HG03175 (cell line): ENCODE results near the gene GDPD3.

ENCODE experiments used
- ATAC-seq: cut with Tn5 transposase; IDR thresholded peaks from one replicate; pipeline ENCODE4 v1.9.1; 2021; ENCODE audit warnings: mild to moderate bottlenecking, moderate library complexity; ENCODE audit not compliant: unreplicated experiment

Gene GDPD3

GRCh38 chr16:30096105-30096861 lies 17.1 kb downstream of the GDPD3 start, which contains the start of gene YPEL3:
YPEL3 (minus strand) TSS chr16:30096213; CDS start chr16:30095482, 731 bp downstream.
- peak; percentile 54 for ATAC-seq

GRCh38 chr16:30095166-30096078 lies 17.9 kb downstream of the GDPD3 start:
- ATAC-seq = no peak

GRCh38 chr16:30094541-30095165 lies 18.7 kb downstream of the GDPD3 start:
- ATAC-seq = no peak

- peak; percentile 45 for ATAC-seq
Observed at GRCh38 chr16:30092373-30093010, 20.8 kb downstream of the GDPD3 start.

GRCh38 chr16:30091474-30092372 lies 21.6 kb downstream of the GDPD3 start, which contains the start of gene TBX6:
TBX6 (minus strand) TSS chr16:30091924; CDS start chr16:30091193, 731 bp downstream.
- ATAC-seq = peak; percentile 63

GRCh38 chr16:30090610-30091331 lies 22.6 kb downstream of the GDPD3 start:
- ATAC-seq = no peak

- ATAC-seq = no peak
Observed at GRCh38 chr16:30088832-30089624, 24.3 kb downstream of the GDPD3 start.

GRCh38 chr16:30088237-30088831 lies 25.0 kb downstream of the GDPD3 start:
- no peak for ATAC-seq

- ATAC-seq = no peak
Observed at GRCh38 chr16:30087181-30087898, 26.0 kb downstream of the GDPD3 start.

- no peak for ATAC-seq
Observed at GRCh38 chr16:30086291-30087140, 26.8 kb downstream of the GDPD3 start.

GRCh38 chr16:30085820-30086219 lies 27.5 kb downstream of the GDPD3 start:
- ATAC-seq = no peak

GRCh38 chr16:30085247-30085646 lies 28.1 kb downstream of the GDPD3 start:
- ATAC-seq = no peak

- no peak for ATAC-seq
Observed at GRCh38 chr16:30084816-30085159, 28.5 kb downstream of the GDPD3 start.

- no peak for ATAC-seq
Observed at GRCh38 chr16:30084096-30084815, 29.1 kb downstream of the GDPD3 start.

GRCh38 chr16:30083216-30084055 lies 29.9 kb downstream of the GDPD3 start:
- no peak for ATAC-seq
